ENCODE results near the gene DEAF1. TPM values are rescaled to one million over a fixed set of nuclear protein-coding genes. Genes with fewer than 3 reads are reported as not detected.
"Not testable (repeated sequence)": the region's sequence is repeated elsewhere in the genome, so short reads cannot be mapped to it uniquely, and the experiment has no call there.

The DEAF1 gene, protein sequence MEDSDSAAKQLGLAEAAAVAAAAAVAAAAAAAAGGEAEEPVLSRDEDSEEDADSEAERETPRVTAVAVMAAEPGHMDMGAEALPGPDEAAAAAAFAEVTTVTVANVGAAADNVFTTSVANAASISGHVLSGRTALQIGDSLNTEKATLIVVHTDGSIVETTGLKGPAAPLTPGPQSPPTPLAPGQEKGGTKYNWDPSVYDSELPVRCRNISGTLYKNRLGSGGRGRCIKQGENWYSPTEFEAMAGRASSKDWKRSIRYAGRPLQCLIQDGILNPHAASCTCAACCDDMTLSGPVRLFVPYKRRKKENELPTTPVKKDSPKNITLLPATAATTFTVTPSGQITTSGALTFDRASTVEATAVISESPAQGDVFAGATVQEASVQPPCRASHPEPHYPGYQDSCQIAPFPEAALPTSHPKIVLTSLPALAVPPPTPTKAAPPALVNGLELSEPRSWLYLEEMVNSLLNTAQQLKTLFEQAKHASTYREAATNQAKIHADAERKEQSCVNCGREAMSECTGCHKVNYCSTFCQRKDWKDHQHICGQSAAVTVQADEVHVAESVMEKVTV
- 10 to 100 TPM; 55.6 to 58.7 TPM for total RNA-seq

- CTCF ChIA-PET, result interaction anchor here (5.5 kb wide), 1 partner anchor 30 kb away, joined by 56 read pairs; no protein-coding TSS in a partner anchor
- POLR2A ChIA-PET, result interaction anchor here (2.4 kb wide), 1 partner anchor 31 kb away, joined by 18 read pairs; no protein-coding TSS in a partner anchor
Observed at GRCh38 chr11:694563-695287, at the start of gene DEAF1. TSS of gene DEAF1 (minus strand) at chr11:695222. CDS start at chr11:695047, 175 bp downstream.

GRCh38 chr11:742571-743201 is 47.7 kb upstream of the DEAF1 start:
- ChIA-PET POLR2A (no interaction called here), CTCF (interaction anchor here (0.6 kb wide), 1 partner anchor 103 kb away, joined by 3 read pairs; no protein-coding TSS in a partner anchor)

DNA sequence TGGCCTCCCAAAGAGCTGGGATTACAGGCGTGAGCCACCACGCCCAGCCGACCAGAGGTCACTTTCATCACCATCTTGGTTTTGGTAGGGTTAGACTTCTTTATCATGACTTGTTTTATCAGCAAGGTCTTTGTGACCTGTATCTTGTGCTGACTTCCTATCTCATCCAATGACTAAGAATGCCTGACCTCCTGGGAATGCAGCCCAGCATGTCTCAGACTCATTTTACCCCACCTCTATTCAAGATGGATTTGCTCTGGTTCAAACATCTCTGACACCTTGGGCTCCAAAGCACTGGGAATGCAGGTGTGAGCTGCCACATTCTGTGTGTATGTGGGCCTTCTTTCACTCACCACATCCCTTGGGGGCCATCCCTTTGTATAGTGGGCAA is 47.1 kb upstream of the DEAF1 start:
- ChIA-PET POLR2A (no interaction called here), CTCF (no interaction called here)

DNA sequence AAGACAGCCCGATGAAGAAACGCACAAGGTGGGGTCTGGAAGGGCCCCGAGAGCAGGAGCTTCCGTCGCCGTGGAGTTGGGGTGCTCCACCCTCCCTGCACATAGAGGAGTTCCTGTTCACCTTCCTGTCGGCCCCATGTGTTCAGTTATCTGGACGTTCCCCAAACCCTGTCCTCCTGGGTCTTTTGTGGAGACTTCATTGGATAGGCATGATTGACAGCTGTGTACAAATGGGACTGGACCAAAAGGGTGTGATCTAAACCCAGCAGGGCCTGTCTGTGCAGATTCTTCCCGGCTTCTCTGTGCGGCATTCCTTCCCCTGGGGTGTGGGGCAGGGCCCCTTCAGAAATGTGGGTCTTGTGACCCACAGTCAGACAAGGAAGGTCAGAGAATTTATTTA is 42.9 kb upstream of the DEAF1 start:
- POLR2A ChIA-PET, result not testable (repeated sequence)

GRCh38 chr11:737366-737765 is 42.3 kb upstream of the DEAF1 start:
- POLR2A ChIA-PET, result no interaction called here
- CTCF ChIA-PET, result interaction anchor here (1.0 to 1.5 kb wide), 3 partner anchors 11 to 38 kb away, joined by 3 to 5 read pairs (median 4); no protein-coding TSS in a partner anchor

More for the DNA sequence above, 42.9 kb upstream of the DEAF1 start:
- CTCF ChIA-PET, result interaction anchor here (1.0 to 1.5 kb wide), 2 partner anchors 20 to 38 kb away, joined by 3 to 5 read pairs; no protein-coding TSS in a partner anchor

DNA sequence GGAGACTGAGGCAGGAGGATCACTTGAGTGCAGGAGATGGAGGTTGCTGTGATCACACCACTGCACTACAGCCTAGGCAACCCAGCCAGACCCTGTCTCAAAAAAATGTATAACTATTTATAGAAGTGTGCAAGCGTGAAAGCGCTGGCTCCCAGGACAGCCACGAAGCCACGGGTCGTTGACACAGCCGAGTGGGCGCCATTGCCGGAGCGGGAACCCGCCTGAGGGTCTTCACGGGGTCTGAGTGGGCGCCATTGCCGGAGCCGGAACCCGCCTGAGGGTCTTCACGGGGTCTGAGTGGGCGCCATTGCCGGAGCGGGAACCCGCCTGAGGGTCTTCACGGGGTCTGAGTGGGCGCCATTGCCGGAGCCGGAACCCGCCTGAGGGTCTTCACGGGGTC is 39.5 kb upstream of the DEAF1 start:
- CTCF ChIA-PET, POLR2A ChIA-PET: not testable (repeated sequence)

DNA sequence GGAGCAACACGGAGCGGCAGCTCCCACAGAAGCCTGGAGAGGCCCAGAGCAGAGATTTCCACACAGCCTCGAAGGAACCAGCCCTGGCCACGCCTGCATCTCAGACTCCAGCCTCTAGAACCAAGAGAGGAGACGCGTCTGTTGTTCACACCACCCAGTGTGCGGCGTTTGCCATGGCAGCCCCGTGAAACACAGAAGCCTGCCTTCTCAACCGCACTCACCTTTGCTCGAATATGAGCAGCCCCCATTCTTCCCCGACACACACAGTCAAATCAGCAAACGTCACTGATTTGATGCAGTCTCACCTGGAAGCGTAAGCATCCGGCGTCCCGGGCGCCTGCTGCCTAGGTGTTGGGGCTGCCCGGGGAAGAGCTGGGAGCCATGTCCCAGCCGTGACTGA is 38.0 kb upstream of the DEAF1 start:
- CTCF ChIA-PET, result interaction anchor here (1.3 kb wide), 1 partner anchor 10 kb away, joined by 3 read pairs; no protein-coding TSS in a partner anchor

DNA sequence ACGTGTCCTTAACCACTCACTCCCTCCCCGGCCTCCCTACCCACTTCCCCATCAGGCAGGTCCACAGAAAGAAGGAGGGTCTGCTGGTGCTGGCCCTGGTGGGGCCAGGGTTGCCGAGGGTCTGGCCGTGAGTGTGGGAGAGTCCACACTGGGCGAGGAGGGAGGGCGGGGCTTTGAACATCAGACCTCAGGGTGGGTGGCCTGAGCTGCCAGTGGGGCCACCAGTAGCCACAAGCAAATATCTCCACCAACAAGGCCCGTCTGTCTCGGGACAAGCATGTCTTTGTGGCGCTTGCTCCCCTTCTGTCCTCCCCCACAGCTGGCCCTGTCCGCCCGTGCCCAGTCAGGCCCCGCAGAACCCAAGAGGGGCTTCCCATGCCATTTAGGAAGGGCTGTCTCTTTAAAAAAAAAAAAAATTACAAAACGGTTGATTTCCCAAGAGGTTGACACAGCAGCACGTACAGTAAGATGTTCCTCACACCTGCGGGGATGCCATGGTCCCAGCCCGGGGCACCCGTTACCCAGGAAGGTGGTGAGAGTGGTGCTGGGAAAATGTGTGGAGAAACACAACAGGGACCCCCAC is 34.6 kb upstream of the DEAF1 start:
- ChIA-PET POLR2A (no interaction called here), CTCF (interaction anchor here (0.7 to 1.4 kb wide), 4 partner anchors 18 to 189 kb away, joined by 3 to 4 read pairs (median 3); partner anchors contain the start of gene TALDO1)

More for the DNA sequence above, 38.0 kb upstream of the DEAF1 start:
- POLR2A ChIA-PET, result interaction anchor here (0.6 to 0.7 kb wide), 2 partner anchors 14 to 26 kb away, joined by 3 to 6 read pairs; no protein-coding TSS in a partner anchor

GRCh38 chr11:728901-729491 is 34.0 kb upstream of the DEAF1 start:
- CTCF ChIA-PET, result interaction anchor here (0.6 to 1.7 kb wide), 6 partner anchors 21 to 286 kb away, joined by 3 to 5 read pairs (median 4); no protein-coding TSS in a partner anchor
- POLR2A ChIA-PET, result interaction anchor here (1.0 kb wide), 1 partner anchor 17 kb away, joined by 3 read pairs; no protein-coding TSS in a partner anchor

DNA sequence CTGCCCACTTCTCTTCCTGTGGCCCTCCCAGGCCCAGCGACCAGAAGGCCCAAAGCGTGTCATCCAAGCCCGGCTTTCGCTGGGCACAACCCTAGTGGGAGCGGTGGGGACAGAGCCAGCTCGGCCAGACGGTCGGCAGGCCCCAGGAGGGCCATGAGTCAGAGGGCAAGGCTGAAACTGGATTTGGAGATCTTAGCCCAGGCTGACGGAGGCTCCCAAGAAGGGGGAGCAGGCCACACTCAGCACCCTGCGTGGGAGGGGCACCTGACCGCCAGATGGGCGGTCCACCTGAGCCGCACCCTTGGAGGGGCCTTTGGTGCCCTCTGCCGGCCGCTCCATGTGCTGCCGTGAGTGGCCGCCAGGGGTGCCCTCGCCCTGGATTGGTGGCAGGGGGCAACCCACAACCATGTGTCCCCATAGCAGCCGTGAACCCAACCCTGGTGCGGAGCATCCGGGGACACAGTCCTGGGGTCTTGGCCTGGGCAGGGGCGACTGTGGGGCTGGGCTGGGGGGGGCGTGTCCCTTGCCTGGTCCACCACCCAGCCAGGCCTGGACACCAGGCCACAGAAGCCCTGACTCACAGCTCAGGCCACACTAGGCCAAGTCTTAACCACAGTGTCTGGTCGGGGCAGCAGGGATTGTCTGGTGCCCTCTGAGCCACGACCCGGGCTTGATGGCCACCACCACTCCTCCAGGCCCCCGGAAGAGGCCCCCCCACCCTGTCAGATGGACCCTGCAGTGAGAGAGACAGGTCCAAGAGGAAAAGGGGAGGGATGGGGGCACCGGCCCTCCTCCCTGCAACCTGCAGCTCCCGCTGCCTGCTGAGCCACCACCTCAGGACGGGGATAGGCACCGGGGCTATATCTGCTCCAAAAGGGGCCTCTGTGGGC is 33.1 kb upstream of the DEAF1 start:
- ChIA-PET CTCF (interaction anchor here (0.5 to 6.5 kb wide), 16 partner anchors 17 to 285 kb away, joined by 3 to 56 read pairs (median 3); partner anchors contain the start of genes DEAF1, TALDO1 and TMEM80), POLR2A (interaction anchor here (1.0 kb wide), 1 partner anchor 18 kb away, joined by 3 read pairs; no protein-coding TSS in a partner anchor)

DNA sequence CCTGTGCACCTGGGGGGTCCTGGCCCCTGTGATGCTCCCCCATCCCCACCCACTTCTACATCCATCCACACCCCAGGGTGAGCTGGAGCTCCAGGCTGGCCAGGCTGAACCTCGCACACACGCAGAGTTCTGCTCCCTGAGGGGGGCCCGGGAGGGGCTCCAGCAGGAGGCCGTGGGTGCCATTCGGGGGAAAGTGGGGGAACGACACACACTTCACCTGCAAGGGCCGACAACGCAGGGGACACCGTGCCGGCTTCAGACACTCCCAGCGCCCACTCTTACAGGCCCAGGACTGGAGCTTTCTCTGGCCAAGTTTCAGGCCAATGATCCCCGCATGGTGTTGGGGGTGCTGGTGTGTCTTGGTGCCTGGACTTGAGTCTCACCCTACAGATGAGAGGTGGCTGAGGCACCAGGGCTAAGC is 32.3 kb upstream of the DEAF1 start:
- POLR2A ChIA-PET, result interaction anchor here (0.6 to 2.7 kb wide), 3 partner anchors 11 to 49 kb away, joined by 3 to 18 read pairs (median 5); partner anchors contain the start of genes DEAF1 and TMEM80
- CTCF ChIA-PET, result interaction anchor here (0.5 to 6.5 kb wide), 16 partner anchors 16 to 192 kb away, joined by 3 to 56 read pairs (median 3); partner anchors contain the start of genes DEAF1, HRAS, TALDO1 and TMEM80

GRCh38 chr11:726278-727220 is 31.5 kb upstream of the DEAF1 start:
- ChIA-PET CTCF (interaction anchor here (0.7 to 6.8 kb wide), 9 partner anchors 30 to 191 kb away, joined by 3 to 59 read pairs (median 4); partner anchors contain the start of genes DEAF1, HRAS and TMEM80), POLR2A (interaction anchor here (0.6 to 2.7 kb wide), 9 partner anchors 11 to 458 kb away, joined by 3 to 18 read pairs (median 4); partner anchors contain the start of genes DEAF1, EPS8L2, LRRC56 and PHRF1)

GRCh38 chr11:725624-726202 is 30.7 kb upstream of the DEAF1 start:
- ChIA-PET CTCF (interaction anchor here (0.7 to 6.8 kb wide), 9 partner anchors 30 to 277 kb away, joined by 3 to 59 read pairs (median 4); partner anchors contain the start of genes DEAF1, HRAS and TMEM80), POLR2A (interaction anchor here (1.0 to 2.7 kb wide), 8 partner anchors 19 to 457 kb away, joined by 3 to 18 read pairs (median 4); partner anchors contain the start of genes DEAF1, EPS8L2, LRRC56 and PHRF1)

GRCh38 chr11:724778-725386 is 29.9 kb upstream of the DEAF1 start:
- POLR2A ChIA-PET, result interaction anchor here (1.0 to 2.7 kb wide), 3 partner anchors 29 to 456 kb away, joined by 3 to 18 read pairs (median 9); partner anchors contain the start of genes DEAF1, LRRC56 and TMEM80
- CTCF ChIA-PET, result interaction anchor here (0.7 to 6.8 kb wide), 14 partner anchors 23 to 277 kb away, joined by 3 to 59 read pairs (median 4); partner anchors contain the start of genes DEAF1, IRF7, TALDO1 and TMEM80
